CD4-positive, alpha-beta T cell treated with Interferon alpha-2 for 1 hour (primary cell): ENCODE measurements around the gene ZNF100.
"Not testable (repeated sequence)": the region's sequence is repeated elsewhere in the genome, so short reads cannot be mapped to it uniquely, and the experiment has no call there.

ENCODE experiments used
- DNase-seq, 2 donors: peaks; one replicate each; pipeline ENCODE4 v3.0.0-alpha.2; 2020 to 2022

The ZNF100 gene

DNA sequence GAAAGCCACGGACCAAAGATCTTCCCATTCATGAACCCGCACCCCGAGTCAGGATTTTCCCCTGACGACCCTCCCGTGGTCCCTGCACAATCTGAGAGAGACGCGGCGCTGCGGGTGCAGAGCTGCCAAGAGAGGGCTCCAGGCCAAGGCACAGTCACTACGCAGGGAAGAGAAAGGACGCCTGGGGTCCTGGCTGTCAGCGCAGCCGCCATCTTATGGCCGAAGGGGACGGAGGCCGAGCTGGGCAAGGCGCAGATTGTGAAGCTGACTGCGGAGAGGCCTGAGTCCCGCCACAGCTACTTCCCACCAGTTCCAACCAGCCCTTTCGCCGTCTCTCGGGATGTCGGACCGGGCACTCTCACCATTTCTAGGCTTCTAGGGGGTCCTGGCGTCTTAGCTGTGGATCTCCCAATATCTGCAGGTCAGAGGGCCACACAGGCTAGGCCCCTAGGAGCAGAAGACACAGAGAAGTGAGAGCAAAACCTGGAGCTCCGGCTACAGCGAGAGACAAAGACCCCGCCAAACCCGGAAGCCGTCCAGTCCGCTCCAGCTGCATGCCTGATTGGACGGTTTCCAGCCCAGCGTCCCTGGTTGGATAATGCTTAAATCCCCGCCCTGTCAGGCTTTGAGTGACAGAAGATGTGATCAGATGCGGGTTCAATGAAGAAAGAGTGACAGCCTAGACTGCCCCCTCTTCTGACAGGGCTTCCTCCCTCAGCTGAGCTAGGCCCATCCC, at the start of gene ZNF100:
Gene ZNF100 (minus strand): TSS at position 515 of the 736 bp plus-strand sequence. CDS start 150 bp downstream, at position 365.
- peak; percentile 86 to 90 for DNase-seq

DNA sequence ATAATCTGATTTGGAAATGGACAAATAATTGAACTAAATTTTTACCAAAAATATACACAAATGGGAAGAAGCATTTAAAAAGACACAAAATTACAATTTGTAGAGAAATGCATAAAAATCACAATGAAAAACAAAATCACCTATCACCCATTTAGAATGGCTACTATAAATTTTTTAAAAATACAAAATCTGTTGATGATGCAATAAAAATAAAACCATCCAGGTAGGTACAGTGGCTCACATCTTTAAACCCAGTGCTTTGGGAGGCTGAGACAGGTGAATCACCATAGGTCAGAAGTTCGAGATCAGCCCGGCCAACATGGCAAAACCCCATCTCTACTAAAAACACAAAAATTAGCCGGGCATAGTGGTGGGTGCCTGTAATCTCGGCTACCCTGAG, 45.1 kb upstream of the ZNF100 start:
- DNase-seq = no peak

DNA sequence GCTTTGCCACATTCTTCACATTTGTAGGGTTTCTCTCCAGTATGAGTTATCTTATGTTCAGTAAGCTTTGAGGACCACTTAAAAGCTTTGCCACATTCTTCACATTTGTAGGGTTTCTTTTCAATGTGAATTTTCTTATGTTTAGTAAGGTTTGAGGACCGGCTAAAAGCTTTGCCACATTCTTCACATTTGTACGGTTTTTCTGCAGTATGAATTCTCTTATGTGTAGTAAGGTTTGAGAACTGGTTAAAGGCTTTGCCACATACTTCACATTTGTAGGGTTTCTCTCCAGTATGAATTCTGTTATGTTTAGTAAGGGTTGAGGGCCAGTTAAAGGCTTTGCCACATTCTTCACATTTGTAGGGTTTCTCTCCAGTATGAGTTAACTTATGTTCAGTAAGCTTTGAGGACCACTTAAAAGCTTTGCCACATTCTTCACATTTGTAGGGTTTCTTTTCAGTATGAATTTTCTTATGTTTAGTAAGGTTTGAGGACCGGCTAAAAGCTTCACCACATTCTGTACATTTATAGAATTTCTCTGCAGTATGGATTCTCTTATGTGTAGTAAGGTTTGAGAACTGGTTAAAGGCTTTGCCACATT, 41.1 kb upstream of the ZNF100 start:
- DNase-seq = not testable (repeated sequence)

DNA sequence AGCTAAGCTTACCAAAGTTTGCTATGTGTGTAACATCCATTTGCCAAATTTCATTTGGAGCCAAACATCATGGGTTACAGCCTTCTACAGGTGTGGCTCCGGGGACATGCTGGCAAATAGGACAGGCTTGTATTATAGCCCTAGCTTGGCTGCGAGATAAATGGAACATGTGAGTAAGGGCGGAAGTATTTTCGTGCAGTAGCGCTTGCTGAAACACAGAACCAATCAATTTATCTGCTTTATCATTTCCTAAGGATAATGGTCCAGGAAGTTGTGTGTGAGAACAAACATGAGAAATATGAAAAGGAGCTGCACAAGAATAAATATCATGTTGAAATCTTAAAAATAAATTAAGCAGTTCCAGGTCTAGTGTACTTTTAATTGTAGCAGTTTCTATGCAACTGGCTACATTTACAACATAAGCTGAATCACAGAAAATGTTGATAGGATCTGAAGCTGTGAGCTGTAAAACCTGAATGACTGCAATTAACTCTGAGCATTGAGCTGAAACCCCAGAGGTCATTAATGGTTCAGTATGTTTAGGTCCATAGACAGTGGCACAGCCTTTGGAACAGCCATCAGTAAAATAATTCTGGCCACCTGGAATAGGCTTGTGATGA, 22.2 kb upstream of the ZNF100 start:
- no peak for DNase-seq

DNA sequence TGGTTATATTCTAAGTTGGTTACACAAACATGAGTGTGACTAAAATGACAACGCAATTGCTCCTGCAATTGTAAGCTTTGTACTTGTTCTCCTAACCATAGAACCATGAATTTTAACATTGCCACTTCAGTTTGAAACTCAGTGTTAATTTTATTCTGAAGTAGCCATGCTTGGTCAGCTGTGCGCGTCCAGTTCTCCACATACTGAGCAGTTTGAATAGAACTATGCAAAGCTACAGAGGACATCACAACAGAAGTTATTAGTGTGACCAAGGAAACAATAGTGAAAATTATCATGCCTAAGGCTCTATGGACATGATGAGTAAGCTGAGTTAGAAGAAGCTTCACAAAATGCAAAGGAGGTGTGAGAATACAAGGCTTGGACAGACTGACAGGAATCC, 19.6 kb upstream of the ZNF100 start:
- no peak for DNase-seq

DNA sequence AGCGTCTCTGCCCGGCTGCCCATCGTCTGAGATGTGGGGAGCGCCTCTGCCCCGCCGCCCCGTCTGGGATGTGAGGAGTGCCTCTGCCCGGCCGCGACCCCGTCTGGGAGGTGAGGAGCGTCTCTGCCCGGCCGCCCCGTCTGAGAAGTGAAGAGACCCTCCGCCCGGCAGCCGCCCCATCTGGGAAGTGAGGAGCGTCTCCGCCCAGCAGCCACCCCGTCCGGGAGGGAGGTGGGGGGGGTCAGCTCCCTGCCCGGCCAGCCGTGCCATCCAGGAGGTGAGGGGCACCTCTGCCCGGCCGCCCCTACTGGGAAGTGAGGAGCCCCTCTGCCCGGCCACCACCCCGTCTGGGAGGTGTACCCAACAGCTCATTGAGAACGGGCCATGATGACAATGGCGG, 8.4 kb upstream of the ZNF100 start:
- not testable (repeated sequence) for DNase-seq

DNA sequence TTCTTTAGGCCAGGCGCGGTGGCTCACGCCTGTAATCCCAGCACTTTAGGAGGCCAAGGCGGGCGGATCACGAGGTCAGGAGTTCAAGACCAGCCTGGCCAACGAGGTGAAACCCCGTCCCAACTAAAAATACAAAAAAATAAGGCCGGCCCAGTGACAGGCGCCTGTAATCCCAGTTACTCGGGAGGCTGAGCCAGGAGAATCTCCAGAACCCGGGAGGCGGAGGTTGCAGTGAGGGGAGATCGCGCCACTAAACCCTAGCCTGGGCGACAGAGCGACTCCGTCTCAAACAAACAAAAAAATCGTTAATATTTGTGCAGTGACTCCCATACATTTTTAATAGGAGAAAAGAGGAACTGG, 694 bp downstream of the ZNF100 start:
- DNase-seq = peak in 1 of 2 donors; percentile 13

DNA sequence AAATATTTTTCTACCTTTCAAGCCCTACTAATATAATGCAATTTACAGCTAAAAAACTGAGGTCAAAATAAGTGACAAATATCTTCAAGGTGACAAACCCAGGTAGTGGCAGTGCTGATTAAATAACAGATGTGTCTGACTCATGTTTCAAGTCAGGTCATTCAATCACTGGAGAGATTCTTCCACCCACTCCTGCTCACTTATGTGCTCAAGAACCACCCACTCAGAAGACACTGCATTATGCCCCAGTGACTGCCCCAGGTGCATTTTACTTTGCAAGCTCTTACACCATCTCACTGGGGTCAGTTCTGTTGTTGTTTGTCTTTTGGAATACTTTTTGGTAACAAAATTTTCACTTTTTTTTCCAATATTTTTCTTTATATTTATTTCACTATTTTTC, 2.2 kb downstream of the ZNF100 start:
- DNase-seq = no peak

DNA sequence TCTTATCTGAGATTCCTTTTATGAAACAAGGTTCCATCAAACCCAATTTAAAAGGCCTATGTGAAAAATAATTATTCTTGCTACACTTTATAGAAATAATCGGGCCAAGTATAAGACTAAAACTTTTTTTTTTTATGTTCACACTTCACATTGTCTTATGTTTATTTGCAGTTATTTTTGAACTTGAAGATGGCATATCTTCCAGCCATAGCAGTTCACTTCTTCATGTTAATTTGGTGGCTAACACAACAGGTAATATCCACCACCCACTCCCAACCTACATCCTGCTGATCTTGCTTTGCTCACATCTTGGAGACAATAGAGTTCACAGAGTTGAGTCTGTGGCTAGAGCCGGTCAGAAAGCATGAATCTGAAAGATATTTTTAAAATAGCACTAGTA, 5.8 kb downstream of the ZNF100 start:
- not testable (repeated sequence) for DNase-seq

DNA sequence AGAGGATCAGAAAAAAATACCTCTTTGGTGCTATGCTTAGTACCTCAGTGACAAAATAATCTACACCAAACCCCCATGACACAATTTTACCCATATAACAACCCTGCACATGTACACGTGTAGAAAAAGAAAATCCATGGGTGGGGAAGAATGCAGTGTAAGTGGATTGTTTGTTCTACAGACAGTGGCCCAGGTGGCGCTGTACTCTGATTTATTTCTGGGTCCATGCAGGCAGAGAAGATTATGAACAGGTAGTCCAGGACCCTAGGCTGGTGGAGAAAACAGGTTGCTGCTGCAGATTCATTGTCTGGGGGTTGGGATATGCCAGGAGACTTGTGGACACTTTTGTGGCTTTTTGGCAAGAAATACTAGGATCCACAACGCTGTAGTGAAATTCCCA, 9.1 kb downstream of the ZNF100 start:
- no peak for DNase-seq

DNA sequence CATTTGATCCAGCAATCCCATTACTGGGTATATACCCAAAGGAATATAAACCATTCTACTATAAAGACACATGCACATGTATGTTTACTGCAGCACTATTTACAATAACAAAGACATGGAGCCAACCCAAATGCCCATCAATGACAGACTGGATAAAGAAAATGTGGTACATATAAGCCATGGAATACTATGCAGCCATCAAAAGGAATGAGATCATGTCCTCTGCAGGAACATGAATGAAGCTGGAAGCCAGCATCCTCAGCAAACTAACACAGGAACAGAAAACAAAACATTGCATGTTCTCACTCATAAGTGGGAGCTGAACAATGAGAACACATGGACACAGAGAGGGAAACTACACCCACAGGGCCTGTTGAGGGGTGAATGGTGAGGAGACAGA, 11.8 kb downstream of the ZNF100 start:
- not testable (repeated sequence) for DNase-seq

DNA sequence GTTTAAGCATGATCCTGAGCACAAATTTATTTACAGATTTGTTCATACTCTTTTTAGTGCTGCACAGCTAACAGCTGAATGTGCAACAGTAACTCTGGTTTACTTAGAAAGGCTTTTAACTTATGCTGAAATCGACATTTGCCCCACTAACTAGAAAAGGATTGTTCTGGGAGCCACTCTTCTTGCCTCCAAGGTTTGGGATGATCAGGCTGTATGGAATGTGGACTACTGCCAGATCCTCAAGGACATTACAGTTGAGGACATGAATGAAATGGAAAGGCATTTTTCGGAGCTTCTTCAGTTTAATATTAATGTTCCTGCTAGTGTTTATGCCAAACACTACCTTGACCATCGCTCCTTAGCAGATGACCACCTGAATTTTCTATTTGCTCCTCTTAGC, 16.0 kb downstream of the ZNF100 start:
- no peak for DNase-seq

DNA sequence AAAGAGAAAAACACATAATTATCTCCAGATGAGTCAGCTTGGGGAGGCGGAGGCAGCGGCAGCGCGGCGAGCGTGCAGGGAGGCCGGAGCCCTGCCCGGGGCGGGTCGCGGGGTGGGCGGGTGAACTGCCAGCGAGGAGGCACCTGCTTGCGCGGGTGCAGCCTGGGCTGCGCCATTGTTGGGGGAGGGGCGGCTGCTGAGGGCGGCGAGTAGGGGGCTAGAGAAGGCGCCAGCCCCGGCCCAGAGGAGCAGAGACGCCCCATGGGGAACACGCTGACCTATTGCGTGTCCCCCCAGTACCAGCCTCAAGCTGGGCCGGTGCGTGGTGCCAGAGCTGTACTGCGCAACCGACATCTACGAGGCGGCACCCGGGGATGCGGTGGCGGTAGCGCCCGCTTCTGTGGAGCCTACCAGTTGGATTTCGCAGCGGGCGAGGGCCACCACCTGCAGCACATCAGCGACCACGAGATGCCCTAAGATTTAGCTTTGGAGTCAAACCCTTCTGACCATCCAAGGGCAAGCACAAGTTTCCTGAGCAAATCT, 16.7 kb downstream of the ZNF100 start:
- DNase-seq = no peak

DNA sequence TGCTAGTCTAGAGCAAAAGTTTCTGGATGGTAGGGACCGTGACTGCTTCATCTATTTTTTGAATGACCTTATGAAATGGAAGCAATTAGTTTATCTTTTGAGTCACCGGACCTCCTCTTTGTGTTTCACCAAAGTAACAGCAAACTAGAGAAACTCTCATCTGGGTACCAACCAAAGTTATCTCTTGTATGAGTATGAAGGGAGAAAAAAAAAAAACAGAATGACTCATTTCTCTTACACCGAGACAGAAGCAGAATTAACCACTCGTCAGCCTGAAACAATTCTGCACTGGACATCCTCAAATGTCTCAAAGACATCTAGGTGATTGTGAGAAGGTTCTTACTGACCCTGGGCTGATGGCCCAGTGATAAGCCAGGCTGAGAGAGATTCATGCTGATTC, 18.3 kb downstream of the ZNF100 start:
- no peak for DNase-seq

DNA sequence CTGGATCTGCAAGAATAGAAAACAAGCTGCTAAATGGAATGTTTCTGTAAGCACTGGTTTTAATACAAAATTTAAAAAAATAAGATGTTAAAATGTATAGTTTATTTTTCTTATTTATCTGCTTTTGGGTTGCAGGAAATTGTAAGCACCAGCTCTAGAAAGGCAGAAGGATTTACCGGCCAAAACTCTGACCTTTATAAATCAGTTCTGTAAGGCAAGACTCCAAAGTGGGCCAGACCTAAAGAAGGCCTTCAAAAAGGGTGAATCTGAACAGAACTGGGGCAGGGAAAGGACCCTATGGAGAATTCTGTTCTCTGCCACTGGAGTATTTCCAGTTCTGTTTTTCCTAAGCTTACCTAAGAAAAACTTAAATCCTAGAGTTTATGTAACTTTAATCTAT, 19.3 kb downstream of the ZNF100 start:
- no peak for DNase-seq

DNA sequence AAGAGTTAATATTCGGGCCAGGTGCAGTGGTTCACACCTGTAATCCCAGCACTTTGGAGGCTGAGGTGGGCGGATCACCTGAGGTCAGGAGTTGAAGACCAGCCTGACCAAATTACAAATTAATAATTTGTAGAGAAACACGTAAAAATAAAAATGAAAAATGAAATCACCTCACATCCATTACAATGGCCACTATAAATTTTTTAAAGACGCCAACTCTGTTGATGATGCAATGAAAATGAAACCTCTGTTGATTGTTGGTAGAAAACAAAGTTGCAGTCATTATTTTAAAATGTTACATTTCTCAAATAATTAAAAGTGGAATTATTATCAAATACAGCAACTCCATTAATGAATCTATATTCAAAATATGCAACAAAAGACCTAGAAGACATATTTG, 26.8 kb downstream of the ZNF100 start:
- DNase-seq = no peak

DNA sequence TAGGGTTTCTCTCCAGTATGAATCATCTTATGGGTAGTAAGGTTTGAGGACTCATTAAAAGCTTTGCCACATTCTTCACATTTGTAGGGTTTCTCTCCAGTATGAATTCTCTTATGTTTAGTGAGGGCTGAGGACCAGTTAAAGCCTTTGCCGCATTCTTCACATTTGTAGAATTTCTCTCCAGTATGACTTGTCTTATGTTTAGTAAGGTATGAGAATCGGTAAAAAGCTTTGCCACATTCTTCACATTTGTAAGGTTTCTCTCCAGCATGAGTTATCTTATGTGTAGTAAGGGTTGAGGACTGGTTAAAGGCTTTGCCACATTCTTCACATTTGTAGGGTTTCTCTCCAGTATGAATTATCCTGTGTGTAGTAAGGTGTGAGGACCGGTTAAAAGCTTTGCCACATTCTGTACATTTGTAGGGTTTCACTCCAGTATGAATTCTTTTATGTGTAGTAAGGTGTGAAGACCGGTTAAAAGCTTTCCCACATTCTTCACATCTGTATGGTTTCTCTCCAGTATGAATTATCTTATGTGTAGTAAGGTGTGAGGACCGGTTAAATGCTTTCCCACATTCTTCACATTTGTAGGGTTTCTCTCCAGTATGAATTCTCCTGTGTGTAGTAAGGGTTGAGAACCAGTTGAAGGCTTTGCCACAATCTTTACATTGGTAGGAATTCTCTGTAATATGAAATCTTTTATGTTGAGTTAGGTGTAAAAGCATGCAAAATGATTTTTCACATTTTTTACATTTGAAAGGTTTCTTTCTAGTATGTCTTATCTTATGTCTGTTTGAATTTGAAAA, 40.2 kb downstream of the ZNF100 start:
- not testable (repeated sequence) for DNase-seq

DNA sequence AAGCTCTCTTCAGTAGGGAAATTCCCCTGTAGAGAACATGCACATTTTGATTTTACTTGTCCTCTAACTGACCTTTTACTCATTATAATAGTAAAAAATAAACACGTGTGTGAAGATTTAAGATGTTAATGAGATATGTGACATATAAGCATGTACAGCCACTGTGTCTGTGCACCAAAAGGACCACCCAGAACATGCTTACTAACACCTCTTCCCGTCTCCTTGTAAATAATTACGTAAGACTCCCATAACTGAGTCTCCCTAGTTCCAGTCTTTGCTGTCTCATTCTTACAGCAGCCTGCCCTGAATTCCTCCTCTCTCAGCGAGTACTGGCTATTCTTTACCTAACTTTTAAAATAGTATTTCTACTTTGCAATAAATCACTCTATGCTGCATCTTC, 53.6 kb downstream of the ZNF100 start:
- DNase-seq = no peak

DNA sequence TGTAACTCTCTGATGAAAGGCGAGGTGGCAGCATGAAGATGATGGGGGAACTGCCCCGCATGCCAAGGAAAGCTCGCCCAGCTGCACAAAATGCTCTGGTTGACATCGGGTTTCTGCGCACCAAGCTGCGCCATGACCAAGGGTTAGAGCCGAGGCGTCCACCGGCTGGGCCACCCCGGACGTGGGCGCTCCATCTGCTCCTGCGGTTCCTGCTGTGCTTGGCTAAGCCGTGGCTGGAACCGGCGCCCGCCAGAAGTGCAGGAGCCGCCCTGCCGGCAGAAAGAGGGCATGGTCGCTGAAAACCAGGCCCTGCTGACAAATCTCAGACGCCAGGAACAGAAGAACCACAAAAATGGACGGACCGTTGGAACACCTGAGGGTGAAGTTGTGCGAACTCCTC, 57.9 kb downstream of the ZNF100 start:
- DNase-seq = no peak

DNA sequence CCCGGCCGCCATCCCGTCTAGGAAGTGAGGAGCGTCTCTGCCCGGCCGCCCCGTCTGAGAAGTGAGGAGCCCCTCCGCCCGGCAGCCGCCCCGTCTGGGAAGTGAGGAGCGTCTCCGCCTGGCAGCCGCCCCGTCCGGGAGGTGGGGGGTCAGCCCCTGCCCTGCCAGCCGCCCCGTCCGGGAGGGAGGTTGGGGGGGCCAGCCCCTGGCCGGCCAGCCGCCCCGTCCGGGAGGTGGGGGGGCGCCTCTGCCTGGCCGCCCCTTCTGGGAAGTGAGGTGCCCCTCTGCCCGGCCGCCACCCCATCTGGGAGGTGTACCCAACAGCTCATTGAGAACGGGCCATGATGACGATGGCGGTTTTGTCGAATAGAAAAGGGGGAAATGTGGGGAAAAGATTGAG, 59.5 kb downstream of the ZNF100 start:
- not testable (repeated sequence) for DNase-seq

DNA sequence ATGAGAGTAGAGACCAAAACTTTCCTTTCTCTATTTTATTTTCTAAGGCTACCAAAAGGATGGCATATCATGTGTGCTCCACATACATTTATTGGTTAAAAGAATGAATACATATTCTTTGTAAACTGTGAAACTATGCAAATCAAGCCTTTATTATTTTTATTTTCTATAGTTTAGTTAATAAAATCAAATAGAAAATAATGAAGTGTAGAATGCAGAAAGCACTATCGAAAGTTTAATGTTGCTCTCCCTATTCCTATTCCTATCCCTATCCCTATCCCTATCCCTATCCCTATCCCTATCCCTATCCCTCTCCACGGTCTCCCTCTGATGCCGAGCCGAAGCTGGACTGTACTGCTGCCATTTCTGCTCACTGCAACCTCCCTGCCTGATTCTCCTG, 60.3 kb downstream of the ZNF100 start:
- no peak for DNase-seq

DNA sequence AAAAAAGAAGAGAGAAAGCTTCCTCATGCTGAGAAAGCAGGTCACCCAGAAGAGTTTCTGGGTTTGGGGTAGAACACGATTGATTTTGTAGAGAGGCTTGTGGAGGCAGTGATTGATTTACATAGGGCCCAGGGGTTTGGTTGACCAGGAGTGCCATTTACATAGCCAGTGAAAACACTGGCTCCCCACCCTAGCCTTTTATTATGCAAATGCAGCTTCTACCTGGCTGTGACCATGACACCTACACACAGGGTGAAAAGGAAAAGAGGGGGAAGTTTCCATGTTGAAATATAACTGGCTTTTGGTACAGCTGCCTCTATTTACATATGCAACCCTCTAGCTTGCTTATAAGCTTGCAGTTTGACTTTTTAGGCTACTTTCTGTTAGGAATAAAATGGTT, 62.0 kb downstream of the ZNF100 start:
- no peak for DNase-seq

DNA sequence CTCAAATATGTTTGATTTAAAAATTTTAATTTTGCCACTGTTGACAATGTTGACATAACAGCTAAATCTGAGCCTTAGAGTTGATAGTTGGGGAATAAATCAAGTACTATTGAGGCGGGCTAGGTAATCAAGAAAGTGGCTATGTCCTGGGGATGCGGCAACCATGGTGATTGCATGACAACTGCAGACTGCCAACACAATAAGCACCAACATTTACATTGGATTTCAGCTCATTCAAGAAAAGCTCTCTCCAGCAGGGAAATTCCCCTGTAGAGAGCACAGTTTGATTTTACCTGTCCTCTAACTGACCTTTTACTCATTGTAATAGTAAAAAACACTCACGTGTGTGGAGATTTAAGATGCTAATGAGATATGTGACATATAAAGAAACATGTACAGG, 63.1 kb downstream of the ZNF100 start:
- DNase-seq = no peak
